H9 (cell line): ENCODE results near the gene PNMA1. TPM values are rescaled to one million over a fixed set of nuclear protein-coding genes. Genes with fewer than 3 reads are reported as not detected.

Experiments used
- DNase-seq: peaks from one replicate; pipeline ENCODE4 v3.0.0-alpha.2; 2017
- H2AFZ ChIP-seq: one replicate; pipeline ENCODE4 v1.6.1; 2013; ENCODE audit warnings: mild to moderate bottlenecking, low read length, control low read depth, moderate library complexity
- H2AK5ac ChIP-seq: 2 replicates; pipeline ENCODE4 v1.6.1; 2013; ENCODE audit warnings: low read length, control low read depth, mixed read lengths; ENCODE audit not compliant: insufficient read length
- H2BK120ac ChIP-seq: one replicate; pipeline ENCODE4 v1.6.1; 2013; ENCODE audit warnings: low read depth, mild to moderate bottlenecking, low read length, control low read depth, inconsistent platforms; ENCODE audit not compliant: poor library complexity, severe bottlenecking
- H2BK12ac ChIP-seq: 2 replicates; pipeline ENCODE4 v1.6.1; 2013; ENCODE audit warnings: low read length, control low read depth, mixed read lengths, low read depth; ENCODE audit not compliant: insufficient read length
- H2BK15ac ChIP-seq: 2 replicates; pipeline ENCODE4 v1.6.1; 2013; ENCODE audit warnings: low read depth, low read length, control low read depth
- H2BK20ac ChIP-seq: one replicate; pipeline ENCODE4 v1.6.1; 2013; ENCODE audit warnings: low read depth, mild to moderate bottlenecking, low read length, control low read depth, inconsistent platforms; ENCODE audit not compliant: poor library complexity, severe bottlenecking
- H2BK5ac ChIP-seq: 2 replicates; pipeline ENCODE4 v1.6.1; 2013; ENCODE audit warnings: low read length, control low read depth, mixed read lengths; ENCODE audit not compliant: insufficient read length
- H3K14ac ChIP-seq: 2 replicates; pipeline ENCODE4 v1.6.1; 2013; ENCODE audit warnings: low read length, control low read depth; ENCODE audit not compliant: insufficient read depth
- H3K18ac ChIP-seq: 2 replicates; pipeline ENCODE4 v1.6.1; 2013; ENCODE audit warnings: low read depth, mild to moderate bottlenecking, mixed read lengths, low read length, control low read depth; ENCODE audit not compliant: insufficient read length
- H3K23ac ChIP-seq: 2 replicates; pipeline ENCODE4 v1.6.1; 2013; ENCODE audit warnings: low read length, control low read depth, mixed read lengths, low read depth; ENCODE audit not compliant: insufficient read length
- H3K23me2 ChIP-seq: 2 replicates; pipeline ENCODE4 v1.6.1; 2013; ENCODE audit warnings: low read depth, mild to moderate bottlenecking, mixed read lengths, low read length, control low read depth; ENCODE audit not compliant: insufficient read length, poor library complexity, severe bottlenecking
- H3K27ac ChIP-seq: 2 replicates; pipeline ENCODE4 v1.5.1; 2013; ENCODE audit warnings: low read length, control low read depth, mixed read lengths, low read depth; ENCODE audit not compliant: insufficient read length
- H3K27me3 ChIP-seq: 2 replicates; pipeline ENCODE4 v1.6.1; 2013; ENCODE audit warnings: low read length, control low read depth, inconsistent platforms; ENCODE audit not compliant: insufficient read depth
- H3K4ac ChIP-seq: 2 replicates; pipeline ENCODE4 v1.6.1; 2013; ENCODE audit warnings: low read depth, mild to moderate bottlenecking, control low read depth, inconsistent platforms, low read length, moderate library complexity
- H3K4me1 ChIP-seq: 2 replicates; pipeline ENCODE4 v1.6.1; 2013; ENCODE audit warnings: low read length, control low read depth, inconsistent platforms; ENCODE audit not compliant: insufficient read depth
- H3K4me2 ChIP-seq: 2 replicates; pipeline ENCODE4 v1.6.1; 2013; ENCODE audit warnings: low read length, control low read depth, mixed read lengths; ENCODE audit not compliant: insufficient read length, insufficient read depth
- H3K56ac ChIP-seq: 2 replicates; pipeline ENCODE4 v1.6.1; 2013; ENCODE audit warnings: low read depth, mild to moderate bottlenecking, mixed read lengths, low read length, control low read depth; ENCODE audit not compliant: insufficient read length
- H3K79me1 ChIP-seq: 2 replicates; pipeline ENCODE4 v1.6.1; 2013; ENCODE audit warnings: low read depth, mild to moderate bottlenecking, moderate library complexity, low read length, control low read depth, inconsistent platforms; ENCODE audit not compliant: insufficient read depth, poor library complexity, severe bottlenecking
- H3K79me2 ChIP-seq: 2 replicates; pipeline ENCODE4 v1.6.1; 2013; ENCODE audit warnings: low read length, control low read depth, inconsistent platforms; ENCODE audit not compliant: insufficient read depth
- H3K9ac ChIP-seq: 2 replicates; pipeline ENCODE4 v1.6.1; 2013; ENCODE audit warnings: low read length, control low read depth, mixed read lengths; ENCODE audit not compliant: insufficient read length; ENCODE audit errors: extremely low read depth
- H3K9me3 ChIP-seq: one replicate; pipeline ENCODE4 v1.6.1; 2013; ENCODE audit warnings: low read depth, low read length, inconsistent platforms; ENCODE audit not compliant: control insufficient read depth
- H3T11ph ChIP-seq: one replicate; pipeline ENCODE4 v1.6.1; 2013; ENCODE audit warnings: mild to moderate bottlenecking, low read length, control low read depth, inconsistent platforms
- H4K20me1 ChIP-seq: one replicate; pipeline ENCODE4 v1.6.1; 2013; ENCODE audit not compliant: control insufficient read depth, insufficient read length, insufficient read depth
- H4K5ac ChIP-seq: 2 replicates; pipeline ENCODE4 v1.6.1; 2013; ENCODE audit warnings: low read depth, mild to moderate bottlenecking, mixed read lengths, low read length, control low read depth; ENCODE audit not compliant: insufficient read length
- H4K8ac ChIP-seq: replicated peaks from 2 replicates; pipeline ENCODE4 v1.6.1; 2013; ENCODE audit warnings: low read length, control low read depth, mixed read lengths, low read depth; ENCODE audit not compliant: insufficient read length
- H4K91ac ChIP-seq: 2 replicates; pipeline ENCODE4 v1.6.1; 2013; ENCODE audit warnings: low read depth, mild to moderate bottlenecking, moderate library complexity, mixed read lengths, low read length, control low read depth; ENCODE audit not compliant: insufficient read length
- H3K27ac Mint-ChIP-seq, 3 experiments: 2 replicates in 2 of 3; 3 replicates in 1 of 3; pipeline ENCODE4 v1.8.0; 2020 to 2021; ENCODE audit warnings: mixed read lengths in 3 of 3, mild to moderate bottlenecking in 1 of 3, moderate library complexity in 1 of 3
- H3K27me3 Mint-ChIP-seq: 2 replicates; pipeline ENCODE4 v1.8.0; 2021; ENCODE audit warnings: low read depth, mild to moderate bottlenecking, moderate library complexity, mixed read lengths
- H3K36me3 Mint-ChIP-seq, 3 experiments: 2 replicates in 2 of 3; 3 replicates in 1 of 3; pipeline ENCODE4 v1.8.0; 2020 to 2021; ENCODE audit warnings: low read depth in 3 of 3, mixed read lengths in 3 of 3; ENCODE audit not compliant: insufficient read depth in 1 of 3
- H3K4me1 Mint-ChIP-seq, 2 experiments: 2 replicates each; pipeline ENCODE4 v1.8.0; 2020; ENCODE audit warnings: mixed read lengths in 2 of 2
- H3K4me3 Mint-ChIP-seq, 2 experiments: 2 replicates in 1 of 2; 3 replicates in 1 of 2; pipeline ENCODE4 v1.8.0; 2020 to 2021; ENCODE audit warnings: mild to moderate bottlenecking in 2 of 2, mixed read lengths in 2 of 2, moderate library complexity in 1 of 2
- H3K9me3 Mint-ChIP-seq, 2 experiments: 2 replicates in 1 of 2; 3 replicates in 1 of 2; pipeline ENCODE4 v1.8.0; 2020; ENCODE audit warnings: mild to moderate bottlenecking in 2 of 2, mixed read lengths in 2 of 2, moderate library complexity in 1 of 2
- CTCF ChIP-seq: fragments of 200-600 bp; sonication (generic); conservative IDR thresholded peaks from 3 replicates; pipeline ENCODE4 v1.8.0; 2021; ENCODE audit warnings: antibody characterized with exemption, mild to moderate bottlenecking
- WGBS: extraction: QIAGEN DNeasy Blood & Tissue Kit; methylation state at CpG from one replicate; pipeline ENCODE4 v1.1.7; 2013; ENCODE audit warnings: missing lambda C conversion rate, low lambda C conversion rate, mixed read lengths; ENCODE audit not compliant: insufficient read length; ENCODE audit errors: extremely low coverage; 5-methylcytosine and 5-hydroxymethylcytosine counted together
- total RNA-seq: library from RNA; stranded (reverse); gene quantifications from 2 replicates; pipeline ENCODE4 v1.2.1, GENCODE V29; 2021

The PNMA1 gene
- total RNA-seq, 1 experiment from 2014 or later, result 56.1 TPM

DNA sequence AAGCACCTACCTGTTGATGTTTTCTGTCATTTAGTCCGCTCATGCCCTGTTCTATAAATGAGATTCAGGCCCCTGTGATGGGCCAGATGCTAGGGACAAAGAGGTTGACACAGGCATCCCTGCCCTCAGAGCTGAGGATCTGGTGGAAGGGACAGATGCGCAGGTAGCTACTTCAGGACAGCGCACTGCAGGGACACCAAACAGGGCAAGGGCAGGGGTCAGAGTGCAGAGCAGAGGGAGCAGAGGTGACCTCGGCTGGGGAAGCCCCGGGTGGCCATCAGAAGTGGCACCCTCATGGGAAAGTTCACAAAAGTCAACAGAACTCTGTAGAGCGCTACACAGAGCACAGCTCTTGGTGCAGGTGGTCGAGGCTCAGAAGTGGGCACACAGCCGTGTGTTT, 5.6 kb upstream of the PNMA1 start:
- Histone ChIP-seq H3K4ac (no peak overlapping the region), H3K4me2 (no peak overlapping the region), H2BK5ac (no peak overlapping the region), H3K79me1 (no peaks in the 10 kb centered on the region), H3K23me2 (peaks cover 7% of the 10 kb centered on the region), H4K91ac (no peak overlapping the region), H3K14ac (no peak overlapping the region), H3K56ac (no peak overlapping the region), H2AK5ac (no peak overlapping the region), H4K5ac (no peak overlapping the region), H3K27me3 (no peaks in the 10 kb centered on the region), H2BK15ac (no peak overlapping the region), H3K4me1 (peaks cover 6% of the 10 kb centered on the region; the same call in 1 of the 2 replicates), H2BK120ac (no peak overlapping the region), H3K18ac (no peak overlapping the region), H2AFZ (no peak overlapping the region), H3K9ac (no peak overlapping the region), H3K27ac (no peak overlapping the region), H3T11ph (no peak overlapping the region), H2BK20ac (no peak overlapping the region), H2BK12ac (no peak overlapping the region), H3K9me3 (no peaks in the 10 kb centered on the region), H4K8ac (no peak overlapping the region), H3K79me2 (no peaks in the 10 kb centered on the region), H3K23ac (no peak overlapping the region), H4K20me1 (no peaks in the 10 kb centered on the region)
- no CpG with 5 or more reads among the region's 8 CpGs for WGBS
- Mint-ChIP-seq H3K4me3 (peak overlapping the region in 1 of 2 experiments; percentile 92; a peak in 4 of 5 replicates), H3K36me3 (peaks cover 3 to 17% (median 11%) of the 10 kb centered on the region in 3 experiments), H3K27ac (peak overlapping the region in 1 of 3 experiments; percentile 85; a peak in 2 of 7 replicates), H3K9me3 (no peaks in the 10 kb centered on the region), H3K4me1 (peaks cover 60 to 68% of the 10 kb centered on the region in 2 experiments), H3K27me3 (peaks cover 7% of the 10 kb centered on the region)
- no peak for DNase-seq
- TF ChIP-seq CTCF, result no peak
